ENCODE results near the gene USP49.

- no peak for TF ChIP-seq CTCF (conservative IDR thresholded peaks at IDR 0.05 in 1 of 2, IDR thresholded peaks at IDR 0.05 in 1 of 2; ENCODE audit: low read depth in 1 of 2, low read length in 2 of 2)
- no peak for TF ChIP-seq EZH2 (IDR thresholded peaks at IDR 0.05; ENCODE audit: low read length, missing control alignments)
Observed at GRCh38 chr6:41798901-41799558, 96.1 kb downstream of the USP49 start.

All from fibroblast of lung (primary cell).